Measurements from ENCODE around the gene HDAC8.

Gene HDAC8

GRCh38 chrX:72479324-72480274 is 93.0 kb downstream of the HDAC8 start:
- H3K27me3 ChIP-seq (replicated peaks; ENCODE audit: control insufficient read depth, insufficient read depth, low read length), result no peaks in the 10 kb centered on the region
- H3K4me3 ChIP-seq (replicated peaks; ENCODE audit: low read depth, low read length), result no peak overlapping the region
- no peak for TF ChIP-seq CTCF (IDR thresholded peaks at IDR 0.05; ENCODE audit: insufficient read depth, low read length, poor library complexity, severe bottlenecking)
- no peak for DNase-seq (ENCODE audit: extremely low read depth, insufficient read length)
- no peaks in the 10 kb centered on the region for H3K36me3 ChIP-seq (ENCODE audit: control insufficient read depth, insufficient read depth, low read length)

GRCh38 chrX:72478853-72479252 is 93.8 kb downstream of the HDAC8 start:
- no peak for TF ChIP-seq CTCF (IDR thresholded peaks at IDR 0.05; ENCODE audit: insufficient read depth, low read length, poor library complexity, severe bottlenecking)
- no peak overlapping the region for H3K4me3 ChIP-seq (replicated peaks; ENCODE audit: low read depth, low read length)
- DNase-seq (ENCODE audit: extremely low read depth, insufficient read length), result no peak
- H3K27me3 ChIP-seq (replicated peaks; ENCODE audit: control insufficient read depth, insufficient read depth, low read length), result no peaks in the 10 kb centered on the region
- no peaks in the 10 kb centered on the region for H3K36me3 ChIP-seq (ENCODE audit: control insufficient read depth, insufficient read depth, low read length)

- DNase-seq (ENCODE audit: extremely low read depth, insufficient read length), result no peak
- Histone ChIP-seq H3K4me3 (replicated peaks; ENCODE audit: low read depth, low read length) (no peak overlapping the region), H3K36me3 (ENCODE audit: control insufficient read depth, insufficient read depth, low read length) (no peaks in the 10 kb centered on the region), H3K27me3 (replicated peaks; ENCODE audit: control insufficient read depth, insufficient read depth, low read length) (no peaks in the 10 kb centered on the region)
- TF ChIP-seq CTCF (IDR thresholded peaks at IDR 0.05; ENCODE audit: insufficient read depth, low read length, poor library complexity, severe bottlenecking), result no peak
Observed at GRCh38 chrX:72478351-72478750, 94.3 kb downstream of the HDAC8 start.

- no peaks in the 10 kb centered on the region for H3K36me3 ChIP-seq (ENCODE audit: control insufficient read depth, insufficient read depth, low read length)
- no peak for TF ChIP-seq CTCF (IDR thresholded peaks at IDR 0.05; ENCODE audit: insufficient read depth, low read length, poor library complexity, severe bottlenecking)
- no peak overlapping the region for H3K4me3 ChIP-seq (replicated peaks; ENCODE audit: low read depth, low read length)
- H3K27me3 ChIP-seq (replicated peaks; ENCODE audit: control insufficient read depth, insufficient read depth, low read length), result no peaks in the 10 kb centered on the region
- no peak for DNase-seq (ENCODE audit: extremely low read depth, insufficient read length)
Observed at GRCh38 chrX:72477781-72478181, 94.9 kb downstream of the HDAC8 start.

GRCh38 chrX:72477376-72477775 is 95.3 kb downstream of the HDAC8 start:
- no peak for TF ChIP-seq CTCF (IDR thresholded peaks at IDR 0.05; ENCODE audit: insufficient read depth, low read length, poor library complexity, severe bottlenecking)
- no peaks in the 10 kb centered on the region for H3K36me3 ChIP-seq (ENCODE audit: control insufficient read depth, insufficient read depth, low read length)

More at GRCh38 chrX:72477376-72477775, 95.3 kb downstream of the HDAC8 start:
- no peaks in the 10 kb centered on the region for H3K27me3 ChIP-seq (replicated peaks; ENCODE audit: control insufficient read depth, insufficient read depth, low read length)
- no peak overlapping the region for H3K4me3 ChIP-seq (replicated peaks; ENCODE audit: low read depth, low read length)
- no peak for DNase-seq (ENCODE audit: extremely low read depth, insufficient read length)
